MG63 (cell line): ENCODE measurements around the gene CCDC74B. TPM values are rescaled to one million over a fixed set of nuclear protein-coding genes. Genes with fewer than 3 reads are reported as not detected.
"Not testable (repeated sequence)": the region's sequence is repeated elsewhere in the genome, so short reads cannot be mapped to it uniquely, and the experiment has no call there.

Source experiments
- DNase-seq: peaks from one replicate; pipeline ENCODE4 v3.0.0-alpha.2; 2020
- H3K27me3 ChIP-seq: fragments of 250-450 bp; sonication (Bioruptor Pico); 2 replicates; pipeline ENCODE4 v1.5.1; 2020; ENCODE audit warnings: mild to moderate bottlenecking, moderate library complexity
- H3K36me3 ChIP-seq: fragments of 250-450 bp; sonication (Bioruptor Pico); 2 replicates; pipeline ENCODE4 v1.5.1; 2020; ENCODE audit warnings: mild to moderate bottlenecking, moderate library complexity
- H3K4me3 ChIP-seq: fragments of 250-450 bp; sonication (Bioruptor Pico); 2 replicates; pipeline ENCODE4 v1.5.1; 2020; ENCODE audit warnings: mild to moderate bottlenecking, moderate library complexity
- H3K9me3 ChIP-seq: fragments of 250-450 bp; sonication (Bioruptor Pico); 2 replicates; pipeline ENCODE4 v1.5.1; 2020; ENCODE audit warnings: mild to moderate bottlenecking, moderate library complexity
- total RNA-seq: library from RNA; depleted of rRNA; stranded (reverse); fragments of >200 nt; shearing (Covaris generic); gene quantifications from 2 replicates; pipeline ENCODE4 v1.2.3, GENCODE V29; 2014; ENCODE audit warnings: low replicate concordance

Gene CCDC74B
- total RNA-seq, 1 experiment from 2014 or later = 3.9 TPM

GRCh38 chr2:130154773-130155765 lies 10.2 kb upstream of the CCDC74B start:
- no peak for DNase-seq
- 0 out of 2 replicates have a peak, but pooled peaks cover 2% of the 10 kb centered on the region for H3K36me3 ChIP-seq
- no peaks in the 10 kb centered on the region for H3K9me3 ChIP-seq
- no peaks in the 10 kb centered on the region for H3K27me3 ChIP-seq
- no peak overlapping the region for H3K4me3 ChIP-seq

- not testable (repeated sequence) for H3K4me3 ChIP-seq, H3K36me3 ChIP-seq, H3K27me3 ChIP-seq, H3K9me3 ChIP-seq, DNase-seq
These were observed 9.5 kb upstream of the CCDC74B start for GRCh38 chr2:130154423-130154770.

- not testable (repeated sequence) for DNase-seq, H3K9me3 ChIP-seq, H3K36me3 ChIP-seq, H3K27me3 ChIP-seq, H3K4me3 ChIP-seq
These were observed 9.0 kb upstream of the CCDC74B start for GRCh38 chr2:130153721-130154422.

GRCh38 chr2:130152816-130153595 lies 8.1 kb upstream of the CCDC74B start:
- DNase-seq = no peak
- H3K36me3 ChIP-seq = 0 out of 2 replicates have a peak, but pooled peaks cover 2% of the 10 kb centered on the region
- H3K27me3 ChIP-seq = no peaks in the 10 kb centered on the region
- H3K9me3 ChIP-seq = no peaks in the 10 kb centered on the region
- no peak overlapping the region for H3K4me3 ChIP-seq

GRCh38 chr2:130152136-130152815 lies 7.4 kb upstream of the CCDC74B start:
- H3K4me3 ChIP-seq, H3K27me3 ChIP-seq, H3K36me3 ChIP-seq, DNase-seq, H3K9me3 ChIP-seq: not testable (repeated sequence)

- not testable (repeated sequence) for H3K27me3 ChIP-seq, H3K9me3 ChIP-seq, DNase-seq, H3K4me3 ChIP-seq, H3K36me3 ChIP-seq
These were observed 6.2 kb upstream of the CCDC74B start for GRCh38 chr2:130151145-130151512.

GRCh38 chr2:130150181-130151144 lies 5.6 kb upstream of the CCDC74B start:
- DNase-seq = no peak
- H3K4me3 ChIP-seq = no peak overlapping the region
- no peaks in the 10 kb centered on the region for H3K27me3 ChIP-seq
- no peaks in the 10 kb centered on the region for H3K9me3 ChIP-seq
- H3K36me3 ChIP-seq = no peaks in the 10 kb centered on the region

- not testable (repeated sequence) for H3K27me3 ChIP-seq, H3K36me3 ChIP-seq, DNase-seq, H3K4me3 ChIP-seq, H3K9me3 ChIP-seq
These were observed 3.6 kb upstream of the CCDC74B start for GRCh38 chr2:130148515-130148914.

- not testable (repeated sequence) for H3K27me3 ChIP-seq, H3K4me3 ChIP-seq, H3K9me3 ChIP-seq, H3K36me3 ChIP-seq, DNase-seq
These were observed 1.5 kb downstream of the CCDC74B start for GRCh38 chr2:130143266-130144039.

GRCh38 chr2:130142396-130143265 lies 2.3 kb downstream of the CCDC74B start:
- H3K9me3 ChIP-seq, H3K27me3 ChIP-seq, DNase-seq, H3K4me3 ChIP-seq, H3K36me3 ChIP-seq: not testable (repeated sequence)

GRCh38 chr2:130141645-130142370 lies 3.1 kb downstream of the CCDC74B start:
- H3K27me3 ChIP-seq, H3K4me3 ChIP-seq, DNase-seq, H3K9me3 ChIP-seq, H3K36me3 ChIP-seq: not testable (repeated sequence)

GRCh38 chr2:130141002-130141401 lies 3.9 kb downstream of the CCDC74B start:
- H3K27me3 ChIP-seq, H3K4me3 ChIP-seq, H3K9me3 ChIP-seq, H3K36me3 ChIP-seq, DNase-seq: not testable (repeated sequence)

- H3K9me3 ChIP-seq, H3K27me3 ChIP-seq, H3K4me3 ChIP-seq, DNase-seq, H3K36me3 ChIP-seq: not testable (repeated sequence)
These were observed 4.4 kb downstream of the CCDC74B start for GRCh38 chr2:130140516-130140915.
